Upper lobe of right lung (tissue), 1 donor: ENCODE results near the gene ANK3. TPM values are rescaled to one million over a fixed set of nuclear protein-coding genes. Genes with fewer than 3 reads are reported as not detected.

Source experiments
- ATAC-seq: fragments of 200-7000 bp; cut with Tn5 transposase; one replicate; pipeline ENCODE4 v1.9.1; 2020; ENCODE audit warnings: mild to moderate bottlenecking, moderate library complexity
- DNase-seq: peaks from one replicate; pipeline ENCODE4 v3.0.0-alpha.2; 2020
- H3K27ac ChIP-seq: fragments of 200-600 bp; one replicate; pipeline ENCODE4 v1.8.0; 2022
- H3K27me3 ChIP-seq: fragments of 200-600 bp; one replicate; pipeline ENCODE4 v1.8.0; 2022; ENCODE audit warnings: mild to moderate bottlenecking
- H3K36me3 ChIP-seq: fragments of 200-600 bp; one replicate; pipeline ENCODE4 v1.8.0; 2022
- H3K4me1 ChIP-seq: fragments of 200-600 bp; one replicate; pipeline ENCODE4 v1.8.0; 2022
- H3K4me3 ChIP-seq: fragments of 200-600 bp; one replicate; pipeline ENCODE4 v1.8.0; 2022; ENCODE audit warnings: mild to moderate bottlenecking
- H3K9me3 ChIP-seq: fragments of 200-600 bp; one replicate; pipeline ENCODE4 v1.8.0; 2022
- intact Hi-C: fragments of 100-400 bp; cut with DNase I; formaldehyde crosslinking; loops from one replicate; pipeline ENCODE4 v1.11.0; 2022
- total RNA-seq: library from RNA; stranded (reverse); fragmentation: NEBNext Ultra II Directional; extraction: Animal tissue kit (Norgen Biotek cat#: 25700); gene quantifications from one replicate; pipeline ENCODE4 v1.2.1, GENCODE V29; 2021
- TF ChIP-seq, protein P1 (sequence below): fragments of 200-600 bp; IDR thresholded peaks from one replicate; pipeline ENCODE4 v1.8.0; 2022; ENCODE audit warnings: antibody characterized with exemption
- donor health status: DM: no; HTN: yes; CAD: no; lungs with severe emphysema.

Gene ANK3
- total RNA-seq, 1 donor from 2014 or later = 91.1 TPM

DNA sequence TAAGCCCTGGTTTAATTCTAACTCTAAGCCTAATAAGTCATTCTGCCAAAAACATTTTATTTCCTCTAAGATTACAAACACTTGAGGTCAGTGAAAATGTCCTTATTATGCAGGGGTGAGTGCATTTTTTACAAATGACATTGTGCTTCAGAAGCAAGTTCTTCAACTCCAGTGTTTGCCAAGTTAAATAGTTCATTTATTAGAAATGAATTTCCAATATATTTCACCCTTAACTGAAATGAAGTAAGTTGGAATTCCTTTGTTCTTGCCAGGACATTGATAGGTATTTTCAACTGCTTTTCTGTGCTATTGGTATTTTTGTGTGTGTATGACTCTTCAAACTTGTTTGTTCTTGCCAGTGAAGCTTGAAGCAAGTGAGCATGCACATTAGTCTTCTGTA lies 393.8 kb downstream of the ANK3 start:
- Histone ChIP-seq H3K4me1 (no peaks in the 10 kb centered on the region), H3K4me3 (no peak overlapping the region), H3K36me3 (no peaks in the 10 kb centered on the region), H3K9me3 (no peaks in the 10 kb centered on the region), H3K27ac (peak overlapping the region; percentile 55), H3K27me3 (no peaks in the 10 kb centered on the region)
- DNase-seq (no peak), ATAC-seq (peak; percentile 51)
- intact Hi-C loops = no loop called here
- TF ChIP-seq, protein P1, sequence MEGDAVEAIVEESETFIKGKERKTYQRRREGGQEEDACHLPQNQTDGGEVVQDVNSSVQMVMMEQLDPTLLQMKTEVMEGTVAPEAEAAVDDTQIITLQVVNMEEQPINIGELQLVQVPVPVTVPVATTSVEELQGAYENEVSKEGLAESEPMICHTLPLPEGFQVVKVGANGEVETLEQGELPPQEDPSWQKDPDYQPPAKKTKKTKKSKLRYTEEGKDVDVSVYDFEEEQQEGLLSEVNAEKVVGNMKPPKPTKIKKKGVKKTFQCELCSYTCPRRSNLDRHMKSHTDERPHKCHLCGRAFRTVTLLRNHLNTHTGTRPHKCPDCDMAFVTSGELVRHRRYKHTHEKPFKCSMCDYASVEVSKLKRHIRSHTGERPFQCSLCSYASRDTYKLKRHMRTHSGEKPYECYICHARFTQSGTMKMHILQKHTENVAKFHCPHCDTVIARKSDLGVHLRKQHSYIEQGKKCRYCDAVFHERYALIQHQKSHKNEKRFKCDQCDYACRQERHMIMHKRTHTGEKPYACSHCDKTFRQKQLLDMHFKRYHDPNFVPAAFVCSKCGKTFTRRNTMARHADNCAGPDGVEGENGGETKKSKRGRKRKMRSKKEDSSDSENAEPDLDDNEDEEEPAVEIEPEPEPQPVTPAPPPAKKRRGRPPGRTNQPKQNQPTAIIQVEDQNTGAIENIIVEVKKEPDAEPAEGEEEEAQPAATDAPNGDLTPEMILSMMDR = no peak

DNA sequence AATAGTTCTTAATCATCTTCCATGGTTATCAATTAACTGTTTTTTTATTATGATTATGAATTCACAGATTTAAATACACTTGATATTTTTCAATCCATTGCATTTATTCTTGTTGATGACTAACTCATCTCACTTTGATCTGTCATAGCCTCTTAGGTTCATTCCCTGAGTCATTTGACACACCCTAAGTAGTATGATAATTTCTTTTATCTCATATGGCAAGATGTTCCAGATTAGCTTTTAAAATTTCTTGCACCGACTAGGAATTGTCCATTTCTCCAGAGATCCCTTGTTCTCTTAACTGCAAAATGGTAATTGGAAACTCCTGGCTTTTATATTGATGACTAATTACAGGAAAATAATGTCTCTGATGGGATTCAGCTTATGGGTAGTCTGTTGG lies 395.7 kb downstream of the ANK3 start:
- ATAC-seq (no peak), DNase-seq (no peak)
- Histone ChIP-seq H3K9me3 (no peaks in the 10 kb centered on the region), H3K36me3 (no peaks in the 10 kb centered on the region), H3K27me3 (no peaks in the 10 kb centered on the region), H3K27ac (no peak overlapping the region), H3K4me3 (no peak overlapping the region), H3K4me1 (no peaks in the 10 kb centered on the region)
- TF ChIP-seq, protein P1 = no peak
- intact Hi-C loops = no loop called here

DNA sequence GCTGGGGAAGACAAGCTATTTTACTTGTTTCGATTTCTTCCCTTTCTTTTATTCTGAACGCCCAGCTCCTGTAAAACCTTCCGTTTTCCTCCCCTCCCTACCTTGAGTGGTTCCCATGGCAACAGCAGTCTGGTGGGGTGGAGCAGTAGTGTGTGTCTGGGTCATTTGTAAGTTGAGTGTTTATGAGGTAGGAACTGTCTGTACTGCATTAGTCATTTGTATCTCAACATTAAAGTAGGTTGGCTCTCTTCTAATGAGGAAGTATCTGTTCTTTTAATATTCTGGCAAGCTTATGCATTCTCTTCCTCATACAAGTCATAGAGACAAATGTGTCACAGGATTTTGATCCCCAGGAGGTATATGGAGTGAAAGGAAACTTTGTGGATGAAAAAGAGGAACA lies 398.0 kb downstream of the ANK3 start:
- Histone ChIP-seq H3K27me3 (no peaks in the 10 kb centered on the region), H3K4me1 (no peaks in the 10 kb centered on the region), H3K9me3 (no peaks in the 10 kb centered on the region), H3K27ac (peak overlapping the region; percentile 52), H3K36me3 (no peaks in the 10 kb centered on the region), H3K4me3 (no peak overlapping the region)
- peak; percentile 97 for ATAC-seq
- TF ChIP-seq, protein P1 = no peak
- intact Hi-C loops = no loop called here
- DNase-seq = no peak

DNA sequence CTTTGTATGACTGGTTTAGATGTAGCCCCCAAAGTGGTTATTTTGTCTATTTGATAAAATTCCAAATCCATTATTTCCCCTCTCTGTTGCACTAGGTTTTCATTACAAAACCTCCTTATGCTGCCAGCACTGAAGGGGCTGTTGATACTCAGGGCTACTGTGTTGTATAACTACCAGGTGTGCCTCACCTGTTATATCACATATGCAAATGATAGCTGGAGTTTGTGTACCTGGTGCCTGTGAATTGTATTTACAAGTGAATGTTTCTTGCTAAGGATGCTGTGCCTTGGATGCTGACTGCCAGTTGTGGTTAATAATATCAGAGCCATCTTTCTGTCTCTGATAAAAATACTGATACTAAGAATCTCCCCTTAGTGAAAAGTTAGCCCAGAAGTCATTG lies 398.6 kb downstream of the ANK3 start:
- Histone ChIP-seq H3K27ac (peak overlapping the region; percentile 52), H3K4me1 (no peaks in the 10 kb centered on the region), H3K9me3 (no peaks in the 10 kb centered on the region), H3K4me3 (no peak overlapping the region), H3K27me3 (no peaks in the 10 kb centered on the region), H3K36me3 (no peaks in the 10 kb centered on the region)
- peak; percentile 64 for ATAC-seq
- TF ChIP-seq, protein P1 = no peak
- no peak for DNase-seq
- intact Hi-C loops = no loop called here

DNA sequence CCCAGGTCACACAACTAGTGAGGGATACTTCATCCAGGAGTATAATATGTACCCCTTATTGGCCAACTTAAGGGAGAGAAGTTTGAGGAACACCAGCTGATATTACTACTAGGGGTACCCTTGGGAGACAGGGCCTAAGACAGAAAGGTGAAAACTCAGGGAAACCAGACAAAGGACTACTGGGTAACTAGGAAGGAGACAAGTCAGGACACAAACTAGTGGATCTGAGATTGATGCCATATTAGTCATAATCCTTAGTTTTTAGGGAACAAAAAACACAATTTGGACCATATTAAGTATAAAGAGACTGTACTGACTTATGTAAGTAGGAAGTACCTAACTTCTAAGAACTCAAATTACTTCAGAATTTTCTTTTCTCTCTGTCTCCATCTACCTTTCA lies 404.0 kb downstream of the ANK3 start:
- no peaks in the 10 kb centered on the region for H3K27me3 ChIP-seq
- no peaks in the 10 kb centered on the region for H3K9me3 ChIP-seq
- H3K4me1 ChIP-seq = no peaks in the 10 kb centered on the region
- intact Hi-C loops = no loop called here
- H3K4me3 ChIP-seq = no peak overlapping the region
- DNase-seq = no peak
- TF ChIP-seq, protein P1 = no peak
- no peak overlapping the region for H3K27ac ChIP-seq
- no peak for ATAC-seq
- H3K36me3 ChIP-seq = no peaks in the 10 kb centered on the region

DNA sequence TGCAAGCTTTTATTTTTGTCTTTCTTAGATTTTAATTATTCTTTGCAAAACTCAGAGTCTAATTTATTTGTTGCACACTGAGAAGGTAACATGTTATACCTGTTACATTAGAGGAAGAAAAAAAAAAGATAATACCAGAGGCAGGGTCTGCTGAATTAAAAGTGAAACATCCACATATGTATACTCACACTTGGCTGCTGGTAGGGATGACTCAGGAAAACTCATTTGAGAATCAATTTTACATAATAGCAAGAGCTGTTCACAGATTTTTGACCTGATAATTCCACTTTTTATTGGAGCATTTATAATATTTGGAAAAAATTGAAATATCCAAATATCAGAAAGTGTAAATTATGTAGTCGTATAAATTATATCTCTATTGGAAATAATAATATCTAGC lies 405.3 kb downstream of the ANK3 start:
- DNase-seq = no peak
- TF ChIP-seq, protein P1 = no peak
- ATAC-seq = no peak
- no peak overlapping the region for H3K4me3 ChIP-seq
- intact Hi-C loops = no loop called here
- H3K36me3 ChIP-seq = no peaks in the 10 kb centered on the region
- no peaks in the 10 kb centered on the region for H3K4me1 ChIP-seq
- no peaks in the 10 kb centered on the region for H3K27me3 ChIP-seq
- no peak overlapping the region for H3K27ac ChIP-seq
- no peaks in the 10 kb centered on the region for H3K9me3 ChIP-seq
